SK-N-SH treated with all-trans-retinoic acid at 6 μM for 48 hours (cell line): ENCODE results near the gene BIN1.

ENCODE experiments used
- ATAC-seq: fragments of 200-7000 bp; cut with Tn5 transposase; 3 replicates; pipeline ENCODE4 v1.9.1; 2020; ENCODE audit warnings: mild to moderate bottlenecking, moderate library complexity
- BACH2 ChIP-seq: fragments of 250-450 bp; sonication (Bioruptor Pico); IDR thresholded peaks from 2 replicates; pipeline ENCODE4 v1.9.0; 2021; ENCODE audit warnings: mild to moderate bottlenecking, borderline replicate concordance
- CSDC2 ChIP-seq: fragments of 250-450 bp; sonication (Bioruptor Pico); IDR thresholded peaks from 2 replicates; pipeline ENCODE4 v1.5.0; 2020; ENCODE audit warnings: mild to moderate bottlenecking, moderate library complexity
- ESRRG ChIP-seq: fragments of 250-450 bp; sonication (Bioruptor Pico); IDR thresholded peaks from 2 replicates; pipeline ENCODE4 v1.6.1; 2021; ENCODE audit warnings: mild to moderate bottlenecking
- GLIS3 ChIP-seq: fragments of 250-450 bp; sonication (Bioruptor Pico); IDR thresholded peaks from 2 replicates; pipeline ENCODE4 v1.5.0; 2020; ENCODE audit warnings: mild to moderate bottlenecking, moderate library complexity
- ISL1 ChIP-seq: fragments of 250-450 bp; sonication (Bioruptor Pico); IDR thresholded peaks from 2 replicates; pipeline ENCODE4 v2.1.2; 2022; ENCODE audit warnings: mild to moderate bottlenecking, moderate library complexity
- PPARA ChIP-seq: fragments of 250-450 bp; sonication (Bioruptor Pico); IDR thresholded peaks from 2 replicates; pipeline ENCODE4 v1.5.0; 2020; ENCODE audit warnings: mild to moderate bottlenecking, borderline replicate concordance
- RARB ChIP-seq: fragments of 250-450 bp; sonication (Bioruptor Pico); IDR thresholded peaks from 2 replicates; pipeline ENCODE4 v1.8.0; 2021; ENCODE audit warnings: mild to moderate bottlenecking, moderate library complexity
- SNAI2 ChIP-seq: fragments of 250-450 bp; sonication (Bioruptor Pico); IDR thresholded peaks from 2 replicates; pipeline ENCODE4 v1.5.0; 2020; ENCODE audit warnings: mild to moderate bottlenecking, moderate library complexity
- TCF4 ChIP-seq: fragments of 250-450 bp; sonication (Bioruptor Pico); IDR thresholded peaks from 2 replicates; pipeline ENCODE4 v1.8.0; 2021; ENCODE audit warnings: mild to moderate bottlenecking, moderate library complexity, borderline replicate concordance
- ZC3H10 ChIP-seq: fragments of 250-450 bp; sonication (Bioruptor Pico); IDR thresholded peaks from 2 replicates; pipeline ENCODE4 v1.5.1; 2021; ENCODE audit warnings: mild to moderate bottlenecking, moderate library complexity
- ZFP3 ChIP-seq: fragments of 250-450 bp; sonication (Bioruptor Pico); IDR thresholded peaks from 2 replicates; pipeline ENCODE4 v1.5.0; 2020; ENCODE audit warnings: mild to moderate bottlenecking, moderate library complexity
- ZFP30 ChIP-seq: fragments of 450-650 bp; formaldehyde crosslinking; IDR thresholded peaks from 2 replicates; pipeline ENCODE4 v1.5.0; 2022; ENCODE audit warnings: mild to moderate bottlenecking, moderate library complexity
- ZNF565 ChIP-seq: fragments of 450-650 bp; formaldehyde crosslinking; conservative IDR thresholded peaks from 2 replicates; pipeline ENCODE4 v1.5.0; 2020; ENCODE audit warnings: low read depth, mild to moderate bottlenecking, moderate library complexity
- ZNF70 ChIP-seq: fragments of 450-650 bp; formaldehyde crosslinking; IDR thresholded peaks from 2 replicates; pipeline ENCODE4 v1.5.0; 2020; ENCODE audit warnings: mild to moderate bottlenecking, moderate library complexity
- ZNF8 ChIP-seq: fragments of 450-650 bp; formaldehyde crosslinking; IDR thresholded peaks from 2 replicates; pipeline ENCODE4 v1.5.0; 2020; ENCODE audit warnings: mild to moderate bottlenecking, moderate library complexity
- TF ChIP-seq, protein P1 (sequence below): fragments of 250-450 bp; sonication (Bioruptor Pico); IDR thresholded peaks from 2 replicates; pipeline ENCODE4 v1.8.0; 2021; ENCODE audit warnings: low read depth, mild to moderate bottlenecking, moderate library complexity, borderline replicate concordance
- TF ChIP-seq, protein P2 (sequence below): fragments of 250-450 bp; sonication (Bioruptor Pico); IDR thresholded peaks from 2 replicates; pipeline ENCODE4 v1.5.1; 2021; ENCODE audit warnings: mild to moderate bottlenecking, moderate library complexity
- TF ChIP-seq, protein P3 (sequence below): fragments of 250-450 bp; sonication (Bioruptor Pico); IDR thresholded peaks from 2 replicates; pipeline ENCODE4 v1.8.0; 2020; ENCODE audit warnings: mild to moderate bottlenecking, moderate library complexity, borderline replicate concordance
- TF ChIP-seq, protein P4 (sequence below): fragments of 250-450 bp; sonication (Bioruptor Pico); IDR thresholded peaks from 2 replicates; pipeline ENCODE4 v1.5.0; 2020; ENCODE audit warnings: mild to moderate bottlenecking, moderate library complexity
- TF ChIP-seq, protein P5 (sequence below): fragments of 250-450 bp; sonication (Bioruptor Pico); IDR thresholded peaks from 2 replicates; pipeline ENCODE4 v1.5.1; 2020; ENCODE audit warnings: low read depth, mild to moderate bottlenecking, moderate library complexity

BIN1 gene

DNA sequence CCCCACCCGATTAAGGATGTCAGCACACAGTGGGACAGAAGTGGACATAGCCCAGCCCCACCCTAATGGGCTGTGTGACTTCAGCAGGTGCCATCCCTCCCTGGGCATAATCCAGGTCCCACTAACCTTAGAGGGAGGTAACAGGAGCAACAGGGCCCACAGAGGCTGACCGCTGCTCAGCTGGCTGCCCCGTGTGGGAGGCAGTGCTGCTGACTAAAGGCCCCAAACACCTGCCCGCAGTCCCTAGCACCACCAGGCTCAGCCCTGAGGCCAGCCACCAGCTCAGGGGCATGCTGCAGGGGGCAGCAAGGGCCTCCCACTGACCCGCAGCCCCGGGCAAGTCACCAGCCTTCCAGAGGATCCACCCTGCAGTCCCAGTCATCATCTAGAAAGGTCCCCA lies 14.6 kb downstream of the BIN1 start:
- no peak for ATAC-seq
- no peak for TF ChIP-seq BACH2 (CRISPR knock-in tag)
- TF ChIP-seq CSDC2 (CRISPR knock-in tag): no peak
- TF ChIP-seq ZNF565 (CRISPR knock-in tag): no peak
- TF ChIP-seq, protein P1, sequence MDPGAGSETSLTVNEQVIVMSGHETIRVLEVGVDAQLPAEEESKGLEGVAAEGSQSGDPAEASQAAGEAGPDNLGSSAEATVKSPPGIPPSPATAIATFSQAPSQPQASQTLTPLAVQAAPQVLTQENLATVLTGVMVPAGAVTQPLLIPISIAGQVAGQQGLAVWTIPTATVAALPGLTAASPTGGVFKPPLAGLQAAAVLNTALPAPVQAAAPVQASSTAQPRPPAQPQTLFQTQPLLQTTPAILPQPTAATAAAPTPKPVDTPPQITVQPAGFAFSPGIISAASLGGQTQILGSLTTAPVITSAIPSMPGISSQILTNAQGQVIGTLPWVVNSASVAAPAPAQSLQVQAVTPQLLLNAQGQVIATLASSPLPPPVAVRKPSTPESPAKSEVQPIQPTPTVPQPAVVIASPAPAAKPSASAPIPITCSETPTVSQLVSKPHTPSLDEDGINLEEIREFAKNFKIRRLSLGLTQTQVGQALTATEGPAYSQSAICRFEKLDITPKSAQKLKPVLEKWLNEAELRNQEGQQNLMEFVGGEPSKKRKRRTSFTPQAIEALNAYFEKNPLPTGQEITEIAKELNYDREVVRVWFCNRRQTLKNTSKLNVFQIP (CRISPR knock-in tag): no peak

DNA sequence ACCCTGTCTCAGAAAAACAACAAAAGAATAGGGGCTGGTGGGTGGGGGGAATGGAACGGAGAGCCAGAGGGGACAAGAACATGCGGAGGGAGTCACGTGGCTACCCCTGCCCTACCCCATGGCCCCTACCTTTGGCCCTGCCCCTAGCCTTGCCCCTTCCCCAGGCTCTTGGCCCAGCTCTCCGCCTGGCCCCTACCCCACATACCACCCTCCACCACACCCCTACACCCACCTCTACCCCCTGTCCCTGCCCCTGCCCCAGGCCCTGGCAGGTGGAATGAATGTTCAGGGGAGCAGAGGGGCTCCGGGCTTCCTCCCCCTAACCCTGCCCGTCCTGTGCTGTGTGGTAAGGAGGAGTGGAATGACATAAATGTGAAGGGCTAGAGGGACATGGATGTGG lies 15.1 kb downstream of the BIN1 start:
- no peak for TF ChIP-seq ESRRG (CRISPR knock-in tag)
- no peak for TF ChIP-seq BACH2 (CRISPR knock-in tag)
- TF ChIP-seq CSDC2 (CRISPR knock-in tag): no peak
- TF ChIP-seq, protein P1 (CRISPR knock-in tag): no peak
- no peak for TF ChIP-seq TCF4 (CRISPR knock-in tag)
- ATAC-seq: no peak

DNA sequence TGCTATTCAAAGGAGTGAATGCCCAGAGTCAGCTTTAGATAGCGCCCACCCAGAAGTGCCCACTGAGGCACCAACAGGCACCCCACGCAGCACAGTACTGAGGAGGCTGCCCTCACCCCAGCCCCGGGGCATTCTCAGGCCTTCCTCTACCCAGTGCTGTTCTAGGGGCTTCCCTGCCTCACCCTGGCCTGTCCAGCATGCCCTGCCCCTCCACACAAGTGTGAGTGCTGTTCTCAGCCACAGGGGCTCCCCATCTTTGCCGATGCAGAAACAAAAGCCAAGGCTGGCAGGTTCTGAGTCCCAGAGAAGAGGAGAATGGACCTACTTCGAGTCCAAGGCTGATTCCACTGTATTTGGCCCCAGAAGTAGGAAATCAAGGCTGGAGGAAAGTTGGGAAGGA lies 15.8 kb downstream of the BIN1 start:
- ATAC-seq: no peak
- TF ChIP-seq PPARA (CRISPR knock-in tag) (no peak), ZC3H10 (CRISPR knock-in tag) (no peak), ZFP30 (CRISPR knock-in tag) (no peak), ZNF565 (CRISPR knock-in tag) (no peak), SNAI2 (CRISPR knock-in tag) (no peak), CSDC2 (CRISPR knock-in tag) (no peak), BACH2 (CRISPR knock-in tag) (no peak), ZFP3 (CRISPR knock-in tag) (no peak), RARB (no peak), ZNF8 (CRISPR knock-in tag) (no peak), GLIS3 (CRISPR knock-in tag) (no peak), ZNF70 (no peak), ISL1 (no peak)
- TF ChIP-seq, protein P2, sequence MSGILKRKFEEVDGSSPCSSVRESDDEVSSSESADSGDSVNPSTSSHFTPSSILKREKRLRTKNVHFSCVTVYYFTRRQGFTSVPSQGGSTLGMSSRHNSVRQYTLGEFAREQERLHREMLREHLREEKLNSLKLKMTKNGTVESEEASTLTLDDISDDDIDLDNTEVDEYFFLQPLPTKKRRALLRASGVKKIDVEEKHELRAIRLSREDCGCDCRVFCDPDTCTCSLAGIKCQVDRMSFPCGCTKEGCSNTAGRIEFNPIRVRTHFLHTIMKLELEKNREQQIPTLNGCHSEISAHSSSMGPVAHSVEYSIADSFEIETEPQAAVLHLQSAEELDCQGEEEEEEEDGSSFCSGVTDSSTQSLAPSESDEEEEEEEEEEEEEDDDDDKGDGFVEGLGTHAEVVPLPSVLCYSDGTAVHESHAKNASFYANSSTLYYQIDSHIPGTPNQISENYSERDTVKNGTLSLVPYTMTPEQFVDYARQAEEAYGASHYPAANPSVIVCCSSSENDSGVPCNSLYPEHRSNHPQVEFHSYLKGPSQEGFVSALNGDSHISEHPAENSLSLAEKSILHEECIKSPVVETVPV (CRISPR knock-in tag): no peak
- TF ChIP-seq, protein P1 (CRISPR knock-in tag): no peak
- TF ChIP-seq, protein P3, sequence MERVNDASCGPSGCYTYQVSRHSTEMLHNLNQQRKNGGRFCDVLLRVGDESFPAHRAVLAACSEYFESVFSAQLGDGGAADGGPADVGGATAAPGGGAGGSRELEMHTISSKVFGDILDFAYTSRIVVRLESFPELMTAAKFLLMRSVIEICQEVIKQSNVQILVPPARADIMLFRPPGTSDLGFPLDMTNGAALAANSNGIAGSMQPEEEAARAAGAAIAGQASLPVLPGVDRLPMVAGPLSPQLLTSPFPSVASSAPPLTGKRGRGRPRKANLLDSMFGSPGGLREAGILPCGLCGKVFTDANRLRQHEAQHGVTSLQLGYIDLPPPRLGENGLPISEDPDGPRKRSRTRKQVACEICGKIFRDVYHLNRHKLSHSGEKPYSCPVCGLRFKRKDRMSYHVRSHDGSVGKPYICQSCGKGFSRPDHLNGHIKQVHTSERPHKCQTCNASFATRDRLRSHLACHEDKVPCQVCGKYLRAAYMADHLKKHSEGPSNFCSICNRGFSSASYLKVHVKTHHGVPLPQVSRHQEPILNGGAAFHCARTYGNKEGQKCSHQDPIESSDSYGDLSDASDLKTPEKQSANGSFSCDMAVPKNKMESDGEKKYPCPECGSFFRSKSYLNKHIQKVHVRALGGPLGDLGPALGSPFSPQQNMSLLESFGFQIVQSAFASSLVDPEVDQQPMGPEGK (CRISPR knock-in tag): no peak
- TF ChIP-seq, protein P4, sequence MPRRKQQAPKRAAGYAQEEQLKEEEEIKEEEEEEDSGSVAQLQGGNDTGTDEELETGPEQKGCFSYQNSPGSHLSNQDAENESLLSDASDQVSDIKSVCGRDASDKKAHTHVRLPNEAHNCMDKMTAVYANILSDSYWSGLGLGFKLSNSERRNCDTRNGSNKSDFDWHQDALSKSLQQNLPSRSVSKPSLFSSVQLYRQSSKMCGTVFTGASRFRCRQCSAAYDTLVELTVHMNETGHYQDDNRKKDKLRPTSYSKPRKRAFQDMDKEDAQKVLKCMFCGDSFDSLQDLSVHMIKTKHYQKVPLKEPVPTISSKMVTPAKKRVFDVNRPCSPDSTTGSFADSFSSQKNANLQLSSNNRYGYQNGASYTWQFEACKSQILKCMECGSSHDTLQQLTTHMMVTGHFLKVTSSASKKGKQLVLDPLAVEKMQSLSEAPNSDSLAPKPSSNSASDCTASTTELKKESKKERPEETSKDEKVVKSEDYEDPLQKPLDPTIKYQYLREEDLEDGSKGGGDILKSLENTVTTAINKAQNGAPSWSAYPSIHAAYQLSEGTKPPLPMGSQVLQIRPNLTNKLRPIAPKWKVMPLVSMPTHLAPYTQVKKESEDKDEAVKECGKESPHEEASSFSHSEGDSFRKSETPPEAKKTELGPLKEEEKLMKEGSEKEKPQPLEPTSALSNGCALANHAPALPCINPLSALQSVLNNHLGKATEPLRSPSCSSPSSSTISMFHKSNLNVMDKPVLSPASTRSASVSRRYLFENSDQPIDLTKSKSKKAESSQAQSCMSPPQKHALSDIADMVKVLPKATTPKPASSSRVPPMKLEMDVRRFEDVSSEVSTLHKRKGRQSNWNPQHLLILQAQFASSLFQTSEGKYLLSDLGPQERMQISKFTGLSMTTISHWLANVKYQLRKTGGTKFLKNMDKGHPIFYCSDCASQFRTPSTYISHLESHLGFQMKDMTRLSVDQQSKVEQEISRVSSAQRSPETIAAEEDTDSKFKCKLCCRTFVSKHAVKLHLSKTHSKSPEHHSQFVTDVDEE: no peak
- TF ChIP-seq, protein P5, sequence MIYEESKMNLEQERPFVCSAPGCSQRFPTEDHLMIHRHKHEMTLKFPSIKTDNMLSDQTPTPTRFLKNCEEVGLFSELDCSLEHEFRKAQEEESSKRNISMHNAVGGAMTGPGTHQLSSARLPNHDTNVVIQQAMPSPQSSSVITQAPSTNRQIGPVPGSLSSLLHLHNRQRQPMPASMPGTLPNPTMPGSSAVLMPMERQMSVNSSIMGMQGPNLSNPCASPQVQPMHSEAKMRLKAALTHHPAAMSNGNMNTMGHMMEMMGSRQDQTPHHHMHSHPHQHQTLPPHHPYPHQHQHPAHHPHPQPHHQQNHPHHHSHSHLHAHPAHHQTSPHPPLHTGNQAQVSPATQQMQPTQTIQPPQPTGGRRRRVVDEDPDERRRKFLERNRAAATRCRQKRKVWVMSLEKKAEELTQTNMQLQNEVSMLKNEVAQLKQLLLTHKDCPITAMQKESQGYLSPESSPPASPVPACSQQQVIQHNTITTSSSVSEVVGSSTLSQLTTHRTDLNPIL (CRISPR knock-in tag): no peak
